Right lobe of liver (tissue), 4 donors: ENCODE results near the gene SUCLG2.

ENCODE experiments used
- CTCF ChIP-seq, 4 donors: fragments of 200-600 bp in 3 of 4; fragments of 450-650 bp in 1 of 4; IDR thresholded peaks; one replicate each; pipeline versions ENCODE4 v1.5.1 to v1.8.0; 2016 to 2022; ENCODE audit warnings: antibody characterized with exemption in 4 of 4, mild to moderate bottlenecking in 2 of 4
- POLR2A ChIP-seq: fragments of 450-650 bp; IDR thresholded peaks from one replicate; pipeline ENCODE4 v1.6.1; 2017; ENCODE audit warnings: antibody characterized with exemption, mild to moderate bottlenecking
- donor health status: DM: no; HTN: no; CAD: no.
- donor health status: DM: no; HTN: no; CAD: no.
- donor health status: DM: no; HTN: yes; CAD: no.

- TF ChIP-seq CTCF (IDR thresholded peaks at IDR 0.05) (no peak), POLR2A (no peak)
These were observed 46.2 kb upstream of the SUCLG2 start for GRCh38 chr3:67700596-67700995.
